GM18502 (cell line): ENCODE results near the gene SLC44A1.
A peak's percentile ranks its signal among the peaks of the same experiment; 100 is the strongest.

ENCODE experiments used
- ATAC-seq: cut with Tn5 transposase; IDR thresholded peaks from one replicate; pipeline ENCODE4 v1.9.1; 2021; ENCODE audit warnings: mild to moderate bottlenecking; ENCODE audit not compliant: unreplicated experiment, poor library complexity

SLC44A1 gene

DNA sequence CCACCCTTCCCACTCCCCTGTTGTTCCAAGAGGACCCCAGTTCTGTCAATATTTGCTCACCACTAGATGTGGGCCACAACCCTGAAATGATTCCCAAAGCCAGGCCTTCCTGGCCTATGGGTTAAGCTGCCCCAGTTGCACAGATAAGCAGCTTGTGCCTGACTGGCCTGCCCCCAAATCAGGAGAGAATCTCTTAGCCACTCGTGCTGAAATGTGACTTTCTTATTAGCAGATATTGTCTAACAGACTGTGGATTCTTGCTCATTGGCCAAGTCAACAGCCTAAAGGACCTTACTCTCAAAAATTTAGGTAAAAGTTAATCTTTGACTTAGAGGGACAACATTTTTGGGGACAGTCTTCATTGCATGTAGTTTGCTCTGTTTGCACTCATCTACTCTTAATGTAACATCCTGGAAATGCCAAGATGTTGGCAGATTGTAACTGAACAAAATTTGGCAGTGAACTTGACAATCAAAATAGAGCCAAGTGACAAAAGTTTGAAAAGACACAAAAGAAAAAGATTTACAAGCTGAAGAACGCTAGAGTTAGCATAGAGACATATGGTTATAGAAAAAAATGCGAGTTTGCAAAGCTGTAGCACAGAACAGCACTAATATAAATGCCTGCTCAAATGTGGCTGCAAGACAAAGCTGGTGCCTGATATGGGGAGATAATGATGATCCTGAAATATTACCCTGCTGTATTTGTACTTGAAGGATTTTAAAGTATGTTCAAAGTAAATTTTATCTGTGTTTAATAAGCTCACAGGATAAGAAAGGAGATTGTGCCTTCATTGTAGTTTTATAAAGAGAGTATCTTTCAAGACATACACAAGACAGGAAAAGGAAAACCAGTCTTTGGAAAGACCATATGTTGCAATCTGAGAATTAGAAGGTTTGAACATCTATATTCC, 174.4 kb downstream of the SLC44A1 start:
- no peak for ATAC-seq

DNA sequence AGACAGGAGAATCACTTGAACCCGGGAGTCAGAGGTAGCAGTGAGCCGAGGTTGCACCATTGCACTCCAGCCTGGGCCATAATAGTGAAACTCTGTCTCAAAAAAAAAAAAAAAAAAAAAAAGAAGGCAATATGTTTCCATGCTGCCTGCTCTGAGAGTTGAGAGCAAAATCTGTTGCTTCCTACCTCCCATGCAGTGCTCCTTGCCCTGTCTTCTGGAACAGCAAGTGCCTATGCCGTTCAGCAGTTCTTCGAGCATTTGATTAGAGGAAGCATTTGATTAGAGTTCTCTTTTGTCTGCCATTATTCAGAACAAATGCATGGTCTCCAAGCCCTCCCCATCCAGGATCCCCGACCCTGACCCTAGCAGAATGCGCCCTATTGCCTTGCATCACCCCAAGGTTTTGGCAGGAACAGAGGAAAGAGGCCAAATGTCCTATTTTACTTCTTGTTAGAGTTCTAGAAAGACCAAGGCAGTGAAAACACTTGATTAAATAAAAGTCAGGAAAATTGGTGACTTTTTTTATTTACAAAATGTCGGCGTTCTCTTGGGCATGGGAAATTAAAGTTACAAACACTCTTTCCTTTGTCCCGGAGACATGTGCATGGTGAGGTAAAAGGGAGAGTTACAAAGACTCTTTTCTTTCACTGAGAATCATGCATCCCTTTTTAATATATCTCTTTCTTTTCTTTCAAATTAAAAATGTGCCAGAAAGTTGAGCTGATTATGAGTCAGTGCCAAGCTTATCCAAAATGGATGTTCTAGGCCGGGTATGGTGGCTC, 175.6 kb downstream of the SLC44A1 start:
- no peak for ATAC-seq

DNA sequence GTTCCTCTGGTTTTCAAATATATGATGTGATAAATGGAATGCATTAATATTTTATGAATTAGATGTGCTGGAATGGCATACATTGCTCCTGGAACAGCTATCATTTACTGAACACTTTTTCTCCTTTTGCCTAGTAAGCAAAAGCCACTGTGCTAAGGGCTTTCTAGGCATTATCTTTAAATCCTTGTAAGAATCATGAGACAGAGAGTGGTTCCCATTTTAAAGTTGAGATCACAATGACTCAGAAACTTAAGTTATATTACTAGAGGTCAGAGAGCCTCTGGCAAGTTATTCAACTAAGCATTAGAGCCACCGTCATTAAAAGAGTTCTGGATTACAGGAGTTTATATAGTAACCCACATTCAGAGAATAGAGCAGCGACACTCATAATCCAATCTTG, 176.7 kb downstream of the SLC44A1 start:
- ATAC-seq = no peak

DNA sequence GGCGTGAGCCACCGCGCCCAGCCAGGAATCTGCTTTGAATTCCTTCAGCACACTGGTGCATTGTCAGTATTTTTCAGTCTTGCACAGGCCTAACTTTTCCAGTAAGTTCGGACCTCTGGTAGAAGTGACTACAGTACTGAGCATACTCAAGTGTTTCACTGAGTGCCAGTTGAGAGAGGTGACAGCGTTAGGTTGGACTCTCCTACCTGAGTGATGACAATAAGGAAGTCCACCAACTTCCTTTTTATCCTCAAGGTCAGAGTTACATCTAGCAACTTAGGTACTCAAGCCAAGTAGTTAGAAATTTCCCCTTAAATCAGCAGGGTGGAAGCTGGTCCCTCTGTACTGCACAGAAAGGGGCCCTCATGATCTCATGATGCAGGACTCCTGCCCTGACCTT, 177.4 kb downstream of the SLC44A1 start:
- no peak for ATAC-seq

DNA sequence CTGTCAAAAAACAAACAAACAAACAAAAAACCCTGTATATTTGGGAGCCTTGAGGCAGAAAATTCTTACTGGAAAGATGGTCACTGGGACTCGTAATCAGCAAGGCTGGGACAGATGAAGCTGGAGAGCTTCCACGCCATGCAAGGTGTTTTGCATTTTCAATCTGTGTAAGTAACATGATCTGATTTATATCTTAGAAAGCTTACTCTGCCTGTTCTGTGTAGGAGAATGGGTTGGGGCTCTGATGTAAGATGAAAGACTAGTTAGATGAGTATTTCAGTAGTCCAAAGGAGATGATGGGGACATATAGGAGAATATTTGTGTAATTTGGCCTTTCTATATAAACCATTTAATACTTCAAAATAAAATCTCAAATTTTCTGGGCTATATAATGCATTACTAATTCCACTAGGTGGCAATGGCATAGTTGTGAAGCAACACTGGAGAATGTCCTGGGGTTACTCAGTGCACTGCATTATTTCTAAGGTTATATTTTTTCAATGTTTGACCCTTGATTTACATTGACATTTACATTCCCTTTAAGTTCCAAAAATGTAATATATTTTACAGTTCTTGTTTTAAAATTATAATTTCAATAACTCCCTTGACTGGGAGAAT, 181.5 kb downstream of the SLC44A1 start:
- peak; percentile 71 for ATAC-seq

DNA sequence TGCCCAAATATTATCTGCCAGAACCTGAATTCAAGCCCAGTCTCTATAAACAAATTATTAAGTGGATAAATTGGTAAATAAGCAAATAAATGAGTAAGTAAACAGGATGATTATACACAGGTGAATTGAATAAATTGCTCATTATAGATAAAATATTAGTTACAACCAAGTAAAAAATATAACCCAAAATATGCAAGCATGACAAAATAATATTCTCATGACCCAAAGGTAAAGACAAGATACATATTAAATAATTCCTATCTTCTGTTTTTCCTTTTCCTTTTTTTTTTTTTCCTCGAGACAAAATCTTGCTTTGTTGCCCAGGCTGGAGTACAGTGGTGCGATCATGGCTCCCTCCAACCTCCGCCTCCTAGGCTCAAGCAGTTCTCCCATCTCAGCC, 182.2 kb downstream of the SLC44A1 start:
- no peak for ATAC-seq

DNA sequence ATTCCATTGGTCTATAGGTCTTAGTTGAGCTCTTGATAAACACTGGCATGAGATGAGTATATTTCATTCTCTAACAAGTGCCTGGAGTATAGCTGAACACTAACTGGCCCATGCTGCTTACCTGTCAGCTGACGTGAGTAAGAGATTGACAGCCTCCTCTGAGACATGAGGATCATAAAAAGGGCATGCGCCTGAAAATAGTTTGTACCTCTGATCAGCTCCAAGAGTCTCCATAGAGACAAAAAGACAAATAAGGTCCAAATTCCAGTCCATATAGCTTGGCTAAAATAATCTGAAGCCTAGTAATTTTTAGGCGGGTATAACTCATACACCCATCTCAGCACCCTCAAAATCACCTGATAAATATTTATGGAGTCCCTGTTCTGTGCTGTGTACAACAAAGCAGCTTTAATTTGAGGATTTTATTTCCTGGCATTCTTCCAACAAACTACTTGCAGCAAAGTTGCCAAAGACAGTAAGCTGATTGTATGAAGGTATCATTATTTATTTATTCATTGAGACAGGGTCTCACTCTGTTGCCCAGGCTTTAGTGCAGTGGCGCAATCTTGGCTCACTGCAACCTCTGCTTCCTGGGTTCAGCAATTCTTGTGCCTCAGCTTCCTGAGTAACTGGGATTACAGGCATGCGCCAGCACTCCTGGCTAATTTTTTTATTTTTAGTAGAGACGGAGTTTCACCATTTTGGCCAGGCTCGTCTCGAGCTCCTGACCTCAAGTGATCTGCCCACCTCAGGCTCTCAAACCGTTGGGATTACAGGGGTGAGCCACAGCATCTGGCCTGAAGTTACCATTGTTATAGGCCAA, 187.2 kb downstream of the SLC44A1 start:
- ATAC-seq = no peak

DNA sequence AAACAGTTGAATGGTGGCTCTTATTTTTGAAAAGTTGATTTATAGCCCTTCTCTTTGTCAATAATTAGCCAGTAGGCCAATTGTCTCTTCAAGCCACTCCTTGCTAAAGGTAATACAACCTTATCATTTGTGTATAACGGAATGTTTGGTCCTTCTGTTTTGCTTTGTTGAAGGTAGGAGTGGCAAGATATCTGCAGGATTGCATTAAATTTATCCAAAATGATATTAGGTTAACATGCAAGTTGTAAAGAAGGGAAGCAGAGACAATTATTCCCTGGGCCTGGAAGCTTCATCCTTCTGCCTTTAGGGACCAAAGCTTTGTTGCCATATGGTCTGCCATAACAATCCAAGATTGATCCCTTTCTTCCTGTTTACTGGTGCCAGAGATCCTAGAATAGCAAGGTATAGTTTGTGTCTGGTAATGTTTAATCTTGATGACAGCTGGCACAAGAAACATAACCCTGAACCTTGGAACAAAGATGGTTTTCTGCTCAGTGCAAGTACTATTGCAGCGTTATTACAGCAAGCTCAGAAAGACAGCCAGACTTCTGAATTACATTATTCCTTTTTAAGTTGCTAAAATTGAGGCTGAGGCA, 187.9 kb downstream of the SLC44A1 start:
- ATAC-seq = no peak

DNA sequence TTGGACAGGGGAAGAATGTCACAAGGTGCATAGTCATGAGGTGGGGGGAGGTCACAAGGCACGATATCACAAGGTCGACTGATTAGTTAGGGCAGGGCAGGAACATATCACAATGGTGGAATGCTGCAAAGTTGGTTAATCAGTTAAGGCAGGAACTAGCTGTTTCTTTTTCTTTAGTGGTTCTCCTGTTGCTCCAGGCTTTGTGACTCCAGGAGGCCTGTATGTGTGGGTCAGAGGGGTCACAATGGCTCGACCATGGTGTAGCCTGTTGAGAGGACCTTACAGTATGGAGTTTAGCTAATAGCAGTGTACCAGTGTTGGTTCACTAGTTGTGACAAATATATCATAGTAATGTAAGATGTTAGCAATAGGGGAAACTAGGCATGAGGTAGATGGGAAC, 191.0 kb downstream of the SLC44A1 start:
- ATAC-seq = no peak

DNA sequence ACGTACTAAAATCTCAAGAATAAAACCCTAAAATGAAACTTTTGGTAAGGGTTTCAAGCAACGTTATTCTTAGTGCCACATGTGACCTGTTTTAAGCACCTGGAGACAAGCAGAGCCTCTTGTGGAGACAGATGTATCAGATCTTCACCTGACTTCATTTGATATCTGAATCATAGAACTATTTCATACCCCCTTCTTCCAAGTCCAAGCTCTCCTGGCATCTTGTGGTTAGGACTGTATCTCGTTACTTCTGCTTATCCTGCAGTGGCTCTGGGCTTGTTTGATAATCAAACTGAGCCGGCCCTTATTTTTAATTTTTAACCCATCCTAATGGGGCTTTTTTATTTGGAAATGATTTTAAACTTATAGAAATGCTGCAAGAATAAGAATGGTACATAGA, 192.3 kb downstream of the SLC44A1 start:
- ATAC-seq = no peak

DNA sequence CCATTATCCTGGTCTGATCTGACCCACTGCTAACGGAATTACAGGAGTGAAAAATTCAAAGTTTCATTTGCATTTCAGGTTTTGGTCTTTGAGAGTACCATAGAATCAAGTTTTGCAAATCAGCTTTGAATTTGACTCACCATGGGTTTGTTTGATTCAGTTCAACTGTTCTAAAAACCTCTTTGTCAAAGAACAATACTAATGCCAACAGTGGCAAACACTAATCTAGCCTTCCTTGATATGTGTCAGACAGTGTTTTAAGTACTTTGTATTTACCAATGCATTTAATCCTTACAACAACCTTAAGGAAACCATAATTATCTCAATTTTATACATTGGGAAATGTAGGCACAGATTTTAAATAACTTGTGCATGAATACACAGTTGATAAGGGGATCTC, 193.3 kb downstream of the SLC44A1 start:
- no peak for ATAC-seq

DNA sequence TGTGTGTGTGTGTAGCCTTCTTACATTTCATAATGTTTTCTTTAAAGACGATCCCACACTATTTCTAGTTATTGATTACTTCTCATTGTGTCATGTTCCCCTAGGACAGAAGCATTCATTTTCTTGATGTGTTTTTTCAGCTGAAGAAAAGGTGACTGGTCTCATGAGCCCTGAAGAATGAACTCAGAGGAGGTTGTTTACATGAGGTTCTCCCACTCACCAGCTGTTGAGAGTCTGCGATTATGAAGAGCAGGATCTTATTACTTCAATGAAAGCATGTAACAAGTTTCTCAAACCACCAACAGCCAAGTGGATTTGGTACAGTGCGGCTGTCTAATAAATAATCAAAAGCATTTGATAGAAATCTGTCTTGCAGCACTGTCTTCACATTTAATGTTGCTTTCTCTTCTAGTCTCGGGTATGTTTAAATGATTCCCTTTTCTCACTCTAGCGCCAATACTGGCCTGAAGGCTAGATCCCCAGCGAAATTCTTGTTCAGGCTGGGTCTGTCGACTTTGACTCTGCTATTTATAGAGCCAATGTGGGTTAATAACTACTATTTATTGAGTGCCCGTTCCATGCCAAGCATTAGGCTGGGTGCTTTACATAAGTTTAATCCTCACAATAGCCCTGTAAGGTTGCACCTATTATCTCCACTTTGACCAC, 193.8 kb downstream of the SLC44A1 start:
- no peak for ATAC-seq

DNA sequence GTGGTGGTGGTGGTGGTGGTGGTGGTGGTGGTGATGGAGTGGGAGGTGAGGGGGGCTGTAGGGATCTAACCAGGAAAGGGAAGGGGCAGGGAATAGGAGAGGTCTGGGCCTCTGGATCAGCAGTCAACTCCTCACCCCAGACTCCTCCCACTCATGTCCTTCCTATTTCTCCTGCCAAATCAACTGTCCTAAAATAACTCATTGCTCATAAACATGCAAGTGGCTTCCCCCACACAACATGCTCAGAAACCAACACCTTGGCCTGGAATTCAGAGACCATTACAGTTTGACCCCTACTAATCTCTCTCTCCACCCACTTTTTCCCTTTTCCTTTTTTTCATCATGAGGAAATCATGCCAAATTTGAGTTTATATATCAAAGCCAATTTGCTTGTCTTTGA, 195.0 kb downstream of the SLC44A1 start:
- ATAC-seq = no peak

DNA sequence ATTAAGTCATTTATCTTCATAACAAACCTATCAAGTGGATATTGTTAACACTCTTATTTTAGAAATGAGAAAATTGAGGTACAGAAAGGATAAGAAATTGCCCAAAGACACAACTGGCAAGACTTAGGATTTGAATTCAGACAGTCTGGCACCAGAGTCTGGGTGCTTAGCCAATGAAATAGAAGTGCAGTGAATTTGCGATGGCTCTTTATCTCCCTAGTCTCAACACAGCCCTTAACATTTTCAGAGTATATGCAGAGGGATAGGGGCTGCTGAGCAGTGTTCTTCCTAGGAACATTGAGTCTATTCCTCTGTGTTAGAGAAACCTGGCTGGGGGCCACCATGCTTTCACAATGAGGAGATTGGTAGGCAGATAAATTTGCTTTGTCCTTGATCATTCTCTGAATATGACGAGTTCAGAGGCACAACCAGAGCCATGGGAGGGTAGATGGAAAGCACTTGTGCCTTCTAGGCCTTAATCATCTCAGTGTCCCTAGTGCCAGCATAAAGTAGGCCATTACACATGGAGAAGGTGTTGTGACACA, 197.2 kb downstream of the SLC44A1 start:
- ATAC-seq = no peak

DNA sequence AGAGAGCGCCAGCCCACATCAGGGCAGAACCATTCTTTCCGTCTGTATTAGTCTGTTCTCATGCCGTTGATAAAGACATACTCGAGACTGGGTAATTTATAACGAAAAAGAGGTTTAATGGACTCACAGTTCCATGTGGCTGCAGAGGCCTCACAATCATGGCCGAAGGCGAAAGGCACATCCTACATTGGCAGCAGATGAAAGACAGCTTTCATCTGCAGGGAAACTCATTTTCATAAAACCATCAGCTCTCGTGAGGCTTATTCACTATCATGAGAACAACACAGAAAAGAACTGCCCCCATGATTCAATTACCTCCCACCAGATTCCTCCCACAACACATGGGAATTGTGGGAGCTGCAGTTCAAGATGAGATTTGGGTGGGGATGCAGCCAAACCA, 198.7 kb downstream of the SLC44A1 start:
- ATAC-seq = no peak

DNA sequence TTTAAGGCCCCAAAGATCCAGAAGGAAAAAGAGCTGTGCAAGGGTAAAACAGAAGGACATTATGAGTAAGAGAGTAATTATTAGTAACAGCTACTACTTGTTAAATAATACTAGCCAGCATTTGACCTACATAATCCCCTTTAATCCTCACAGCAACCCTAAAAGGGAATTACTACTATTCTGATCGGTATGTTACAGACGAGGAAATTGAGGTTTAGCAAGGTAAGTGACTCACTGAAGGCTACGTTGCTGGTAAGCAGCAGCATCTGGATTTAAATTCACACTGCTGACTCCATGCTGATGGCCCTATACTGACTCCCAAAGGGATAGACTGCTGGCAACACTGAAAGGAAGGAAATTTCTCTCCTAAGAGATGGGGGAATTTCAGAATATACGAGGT, 199.7 kb downstream of the SLC44A1 start:
- ATAC-seq = no peak

DNA sequence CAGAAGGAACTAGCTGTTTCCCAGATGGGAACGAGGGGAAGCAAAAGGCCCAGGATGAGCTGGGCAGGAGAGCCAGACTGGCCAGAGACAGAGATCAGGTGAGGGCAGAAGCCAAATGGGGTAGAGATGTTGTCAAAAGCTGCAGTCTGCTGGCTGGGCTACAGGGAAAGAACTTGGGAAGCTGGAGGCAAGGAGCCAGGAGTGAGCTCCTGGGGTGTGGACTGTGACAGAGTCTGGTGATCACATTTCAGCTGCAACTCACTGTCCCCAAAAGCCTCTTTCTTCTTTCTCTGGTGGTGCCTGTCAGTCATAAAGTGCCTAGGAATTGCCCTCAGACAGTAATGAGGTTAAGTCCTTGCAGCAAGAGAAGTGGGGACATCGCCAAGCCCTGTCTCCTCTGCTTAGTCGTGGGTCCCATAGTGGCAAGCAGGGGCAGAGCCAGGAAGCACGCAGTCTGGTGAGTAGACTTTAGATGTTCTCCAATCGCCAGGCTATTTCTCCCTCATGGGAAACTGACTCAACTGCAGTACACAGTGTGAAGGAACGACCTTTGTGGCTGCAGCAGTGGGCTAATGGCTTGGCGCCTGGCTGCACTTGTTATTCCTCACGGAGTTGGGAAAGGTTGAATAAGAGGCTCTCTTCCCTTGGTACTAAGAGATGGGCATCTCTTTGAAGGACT, 200.9 kb downstream of the SLC44A1 start:
- ATAC-seq = no peak

DNA sequence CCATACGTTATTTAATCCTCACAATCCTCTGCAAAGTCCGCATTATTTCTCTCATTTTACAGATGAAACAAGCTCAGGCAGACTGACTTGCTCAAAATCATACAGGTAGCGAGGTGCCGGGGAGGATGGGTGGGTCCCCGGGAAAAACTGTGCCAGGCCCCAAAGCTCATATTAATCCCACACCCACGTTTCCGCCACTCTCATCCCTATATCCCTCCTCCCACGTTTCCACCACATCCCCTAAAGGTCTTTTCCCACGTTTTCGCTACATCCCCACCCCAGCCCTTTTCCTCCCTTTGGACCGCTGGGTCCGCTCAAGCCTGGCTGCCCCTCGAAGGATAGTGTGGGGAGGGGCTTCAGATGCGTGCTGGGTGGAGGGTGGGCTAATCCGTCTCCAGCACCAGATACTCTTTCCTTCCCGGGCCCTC, 202.9 kb downstream of the SLC44A1 start:
- ATAC-seq = no peak
